K562 (cell line): Measurements from ENCODE around the gene POLD3. TPM values are rescaled to one million over a fixed set of nuclear protein-coding genes. Genes with fewer than 3 reads are reported as not detected.

Experiments used
- ATAC-seq: fragments of 200-7000 bp; cut with Tn5 transposase; 3 replicates; pipeline ENCODE4 v1.9.1; 2020; ENCODE audit warnings: moderate library complexity
- BruUV-seq: library from RNA; stranded (reverse); fragments of 400-500 nt; replicated peaks from 2 replicates; lab custom pipeline; 2021; lab: Mats Ljungman, UMichigan
- CTCF ChIA-PET: fragments of 300-600 bp; formaldehyde crosslinking; extraction: SDS; loops from one replicate; lab custom pipeline; 2021; ENCODE audit warnings: low intra/inter-chr PET ratio; lab: Yijun Ruan, JAX
- POLR2A ChIA-PET: fragments of 300-600, 350-650 bp; sonication (Branson Sonifier 250); formaldehyde crosslinking; extraction: SDS; loops from one replicate; lab custom pipeline; 2021; ENCODE audit warnings: antibody characterized with exemption, inconsistent platforms; lab: Yijun Ruan, JAX
- DNase-seq, 4 experiments: peaks; one replicate each; pipeline versions ENCODE4 v3.0.0 to v3.0.0-alpha.2; 2011 to 2018; ENCODE audit warnings: low spot score in 3 of 4, mixed read lengths in 3 of 4; ENCODE audit errors: extremely low read depth in 1 of 4
- FAIRE-seq: peaks from 2 replicates; lab custom pipeline; 2011; peaks lifted over from hg19 to GRCh38; lab: Jason Lieb, UNC
- H2AFZ ChIP-seq: 2 replicates; pipeline ENCODE4 v1.6.0; 2011; ENCODE audit warnings: low read depth, low read length, control low read depth, inconsistent platforms
- H3K27ac ChIP-seq: fragments of 200-600 bp; 3 replicates; pipeline ENCODE4 v1.8.0; 2011; ENCODE audit warnings: low read depth, mild to moderate bottlenecking, control low read depth, inconsistent platforms, low read length, moderate library complexity, mixed read lengths; ENCODE audit errors: extremely low read depth
- H3K27me3 ChIP-seq, 2 experiments: fragments of 300-600 bp in 1 of 2; 2 replicates in 1 of 2; 3 replicates in 1 of 2; pipeline versions ENCODE4 v1.6.0 to v1.8.0; 2011; ENCODE audit warnings: inconsistent platforms in 2 of 2, low read length in 2 of 2, mild to moderate bottlenecking in 1 of 2, mixed read lengths in 1 of 2, moderate library complexity in 1 of 2; ENCODE audit not compliant: control insufficient read depth in 2 of 2, insufficient read depth in 2 of 2
- H3K36me3 ChIP-seq: fragments of 300-600 bp; 3 replicates; pipeline ENCODE4 v1.8.0; 2011; ENCODE audit warnings: mild to moderate bottlenecking, low read length, inconsistent platforms; ENCODE audit not compliant: control insufficient read depth, insufficient read depth
- H3K4me1 ChIP-seq, 2 experiments: fragments of 200-600 bp in 1 of 2; replicated peaks in 1 of 2; 2 replicates in 1 of 2; 3 replicates in 1 of 2; pipeline versions ENCODE4 v1.5.1 to v1.8.0; 2011; ENCODE audit warnings: inconsistent platforms in 2 of 2, low read length in 2 of 2, mild to moderate bottlenecking in 1 of 2, mixed read lengths in 1 of 2, moderate library complexity in 1 of 2; ENCODE audit not compliant: control insufficient read depth in 2 of 2, insufficient read depth in 2 of 2
- H3K4me2 ChIP-seq: 2 replicates; pipeline ENCODE4 v1.6.1; 2011; ENCODE audit warnings: low read length, control low read depth, inconsistent platforms, mixed read lengths; ENCODE audit not compliant: insufficient read depth
- H3K4me3 ChIP-seq: fragments of 200-600 bp; sonication (generic), shearing (Covaris generic); 2 replicates; pipeline ENCODE4 v1.5.1; 2016; ENCODE audit warnings: control low read depth, inconsistent platforms
- H3K79me2 ChIP-seq: fragments of 200-600 bp; 3 replicates; pipeline ENCODE4 v1.8.0; 2011; ENCODE audit warnings: low read length, inconsistent platforms; ENCODE audit not compliant: control insufficient read depth, insufficient read depth
- H3K9ac ChIP-seq, 2 experiments: 2 replicates each; pipeline versions ENCODE4 v1.6.0 to v1.6.1; 2011; ENCODE audit warnings: low read depth in 2 of 2, low read length in 2 of 2, control low read depth in 1 of 2, inconsistent platforms in 1 of 2, mild to moderate bottlenecking in 1 of 2, mixed read lengths in 1 of 2; ENCODE audit not compliant: insufficient read depth in 1 of 2
- H3K9me1 ChIP-seq: one replicate; pipeline ENCODE4 v1.6.0; 2011; ENCODE audit warnings: inconsistent platforms, mild to moderate bottlenecking, low read length, moderate library complexity; ENCODE audit not compliant: control insufficient read depth, insufficient read depth
- H3K9me3 ChIP-seq: replicated peaks from 2 replicates; pipeline ENCODE4 v1.5.1; 2011; ENCODE audit warnings: low read depth, low read length, inconsistent platforms; ENCODE audit not compliant: control insufficient read depth, insufficient read depth
- H4K20me1 ChIP-seq: replicated peaks from 2 replicates; pipeline ENCODE4 v1.6.1; 2011; ENCODE audit warnings: low read length, inconsistent platforms, mixed read lengths; ENCODE audit not compliant: control insufficient read depth, insufficient read depth
- C11orf30 ChIP-seq: fragments of 450-650 bp; IDR thresholded peaks from 2 replicates; pipeline ENCODE4 v1.6.1; 2016; ENCODE audit warnings: low read depth, mild to moderate bottlenecking
- CTBP1 ChIP-seq: fragments of 450-650 bp; IDR thresholded peaks from 2 replicates; pipeline ENCODE4 v1.6.1; 2016; ENCODE audit warnings: borderline replicate concordance
- CXXC5 ChIP-seq: fragments of 250-450 bp; sonication (Bioruptor Pico); IDR thresholded peaks from 2 replicates; pipeline ENCODE4 v1.8.0; 2022; ENCODE audit warnings: inconsistent platforms, mild to moderate bottlenecking, moderate library complexity
- FOXJ3 ChIP-seq: sonication (generic); formaldehyde crosslinking; IDR thresholded peaks from 2 replicates; pipeline ENCODE4 v1.4.0; 2020; ENCODE audit warnings: mild to moderate bottlenecking, missing genetic modification reagents
- MLLT1 ChIP-seq, 2 experiments: fragments of 450-650 bp; IDR thresholded peaks; 2 replicates each; pipeline ENCODE4 v1.6.1; 2016
- PBX2 ChIP-seq, 2 experiments: IDR thresholded peaks in 1 of 2; conservative IDR thresholded peaks in 1 of 2; 2 replicates each; pipeline ENCODE4 v1.6.1; 2016; ENCODE audit warnings: low read depth in 2 of 2, mild to moderate bottlenecking in 1 of 2, missing compliant biosample characterization in 1 of 2, missing genetic modification characterization in 1 of 2, moderate library complexity in 1 of 2
- PHB ChIP-seq: fragments of 250-450 bp; sonication (Bioruptor Pico); IDR thresholded peaks from 2 replicates; pipeline ENCODE4 v1.5.0; 2021
- TAF9B ChIP-seq: fragments of 450-650 bp; IDR thresholded peaks from 2 replicates; pipeline ENCODE4 v1.6.1; 2018; ENCODE audit warnings: mild to moderate bottlenecking; ENCODE audit not compliant: partially characterized antibody
- WGBS: fragments of 100-300 bp; shearing (Covaris generic); methylation state at CpG from one replicate; pipeline ENCODE4 v1.1.6; 2016; ENCODE audit warnings: low coverage, mixed read lengths; ENCODE audit not compliant: insufficient coverage; ENCODE audit errors: missing lambda C conversion rate; 5-methylcytosine and 5-hydroxymethylcytosine counted together
- in situ Hi-C: fragments of 300-500 bp; cut with MboI; formaldehyde crosslinking; loops from 4 replicates; pipeline ENCODE4 v1.15.0; 2018; ENCODE audit warnings: inconsistent platforms, mixed read lengths
- intact Hi-C: fragments of 100-400 bp; cut with micrococcal nuclease; formaldehyde crosslinking; loops from 2 replicates; pipeline ENCODE4 v1.14.2; 2022
- polyA plus RNA-seq, 8 experiments: library from polyadenylated mRNA; depleted of rRNA in 4 of 8; stranded (reverse) in 5 of 8; unstranded in 3 of 8; fragments of >200 nt; fragmentation: Nextera tagmentation in 2 of 8; fragmentation: Illumina TruSeq in 1 of 8; extraction: Ambion mirVana in 2 of 8; extraction: Trizol in 1 of 8; gene quantifications; 2 replicates each; pipeline versions ENCODE4 v1.2.1 to v1.2.3, GENCODE V29; 2011 to 2014; ENCODE audit warnings: inconsistent platforms in 1 of 8, missing spikeins in 1 of 8
- total RNA-seq, 7 experiments: library from RNA; depleted of rRNA in 6 of 7; stranded (reverse); fragments of >200 nt in 6 of 7; fragmentation: Illumina TruSeq in 2 of 7; extraction: Trizol in 2 of 7; gene quantifications; 2 replicates each; pipeline versions ENCODE4 v1.2.1 to v1.2.3, GENCODE V29; 2011 to 2021; ENCODE audit warnings: low replicate concordance in 1 of 7
- TF ChIP-seq, protein P1 (sequence below), 2 experiments: fragments of 450-650 bp in 1 of 2; sonication (generic) in 1 of 2; formaldehyde crosslinking in 1 of 2; IDR thresholded peaks in 1 of 2; conservative IDR thresholded peaks in 1 of 2; 2 replicates each; pipeline versions ENCODE4 v1.6.1 to v1.8.1; 2016 to 2023; ENCODE audit warnings: mild to moderate bottlenecking in 2 of 2, moderate library complexity in 2 of 2, inconsistent platforms in 1 of 2, missing genetic modification reagents in 1 of 2

The POLD3 gene
- total and polyA plus RNA-seq, 9 of the 15 experiments (the other 6 are each of a cell fraction or from before 2014, with no cell fraction given), result 10.6 to 40.1 (median 24.6) TPM

- no peak for DNase-seq
These were observed 34.2 kb downstream of the POLD3 start for GRCh38 chr11:74626604-74627003.

More at GRCh38 chr11:74626604-74627003, 34.2 kb downstream of the POLD3 start:
- BruUV-seq, result no TSS peak
- FAIRE-seq, result no peak
- no peak for ATAC-seq
- intact Hi-C loops (no loop called here), in situ Hi-C loops (no loop called here)
- Histone ChIP-seq H3K36me3 (peaks cover 44% of the 10 kb centered on the region), H3K9me1 (no peaks in the 10 kb centered on the region), H4K20me1 (no peaks in the 10 kb centered on the region), H3K4me3 (no peak overlapping the region), H2AFZ (no peak overlapping the region), H3K9me3 (no peaks in the 10 kb centered on the region), H3K79me2 (no peaks in the 10 kb centered on the region), H3K4me2 (no peak overlapping the region), H3K4me1 (no peaks in the 10 kb centered on the region), H3K27ac (no peak overlapping the region), H3K9ac (no peak overlapping the region), H3K27me3 (no peaks in the 10 kb centered on the region)
- ChIA-PET CTCF (no interaction called here), POLR2A (no interaction called here)
- 87% methylated on average over 5 of the region's 5 CpGs for WGBS
- TF ChIP-seq, protein P1, sequence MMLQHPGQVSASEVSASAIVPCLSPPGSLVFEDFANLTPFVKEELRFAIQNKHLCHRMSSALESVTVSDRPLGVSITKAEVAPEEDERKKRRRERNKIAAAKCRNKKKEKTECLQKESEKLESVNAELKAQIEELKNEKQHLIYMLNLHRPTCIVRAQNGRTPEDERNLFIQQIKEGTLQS (IDR thresholded peaks at IDR 0.05), result no peak
- TF ChIP-seq, protein P1 (CRISPR knock-in tag; conservative IDR thresholded peaks at IDR 0.05), result no peak
- TF ChIP-seq CXXC5 (CRISPR knock-in tag) (no peak), FOXJ3 (no peak), PBX2 (CRISPR knock-in tag; IDR thresholded peaks at IDR 0.05; ENCODE audit: low read depth) (no peak), PBX2 (tag; conservative IDR thresholded peaks at IDR 0.05; ENCODE audit: low read depth) (no peak), PHB (no peak), TAF9B (no peak), CTBP1 (no peak), MLLT1 (IDR thresholded peaks at IDR 0.05) (no peak), C11orf30 (no peak)
